ENCODE measurements around the gene COL7A1. TPM values are rescaled to one million over a fixed set of nuclear protein-coding genes. Genes with fewer than 3 reads are reported as not detected.

Gene COL7A1
- total and polyA plus RNA-seq, 2 experiments from 2014 or later, result 4.0 to 7.9 TPM

DNA sequence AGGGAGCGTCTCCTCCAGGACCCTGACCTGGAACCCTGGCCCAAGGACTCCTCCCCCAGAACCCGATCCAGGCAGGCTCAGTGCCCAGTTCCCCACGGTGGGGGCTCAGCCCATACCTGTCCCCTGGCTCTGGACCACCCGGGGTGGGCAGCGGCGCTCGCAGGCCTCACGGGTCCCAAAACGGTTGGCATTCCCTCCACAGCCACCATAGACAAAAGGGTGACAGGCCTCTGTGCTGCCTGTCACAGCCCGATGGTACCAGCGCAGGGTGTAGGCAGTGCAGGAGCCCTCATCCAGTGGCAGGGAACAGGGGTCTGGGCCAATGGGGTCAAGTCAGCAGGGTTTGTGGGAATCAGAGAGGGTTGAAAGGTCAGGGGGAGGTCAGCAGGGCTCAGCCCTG lies 30.5 kb downstream of the COL7A1 start (continued):
- TF ChIP-seq EZH2 (IDR thresholded peaks at IDR 0.05; ENCODE audit: low read depth, unreplicated experiment) (no peak), STAT1 (IDR thresholded peaks at IDR 0.05; ENCODE audit: unreplicated experiment) (no peak), POLR2AphosphoS5 (IDR thresholded peaks at IDR 0.05; ENCODE audit: low read depth) (no peak), CREB1 (CRISPR knock-in tag; IDR thresholded peaks at IDR 0.05; ENCODE audit: low read depth) (no peak)
- TF ChIP-seq, protein P1, sequence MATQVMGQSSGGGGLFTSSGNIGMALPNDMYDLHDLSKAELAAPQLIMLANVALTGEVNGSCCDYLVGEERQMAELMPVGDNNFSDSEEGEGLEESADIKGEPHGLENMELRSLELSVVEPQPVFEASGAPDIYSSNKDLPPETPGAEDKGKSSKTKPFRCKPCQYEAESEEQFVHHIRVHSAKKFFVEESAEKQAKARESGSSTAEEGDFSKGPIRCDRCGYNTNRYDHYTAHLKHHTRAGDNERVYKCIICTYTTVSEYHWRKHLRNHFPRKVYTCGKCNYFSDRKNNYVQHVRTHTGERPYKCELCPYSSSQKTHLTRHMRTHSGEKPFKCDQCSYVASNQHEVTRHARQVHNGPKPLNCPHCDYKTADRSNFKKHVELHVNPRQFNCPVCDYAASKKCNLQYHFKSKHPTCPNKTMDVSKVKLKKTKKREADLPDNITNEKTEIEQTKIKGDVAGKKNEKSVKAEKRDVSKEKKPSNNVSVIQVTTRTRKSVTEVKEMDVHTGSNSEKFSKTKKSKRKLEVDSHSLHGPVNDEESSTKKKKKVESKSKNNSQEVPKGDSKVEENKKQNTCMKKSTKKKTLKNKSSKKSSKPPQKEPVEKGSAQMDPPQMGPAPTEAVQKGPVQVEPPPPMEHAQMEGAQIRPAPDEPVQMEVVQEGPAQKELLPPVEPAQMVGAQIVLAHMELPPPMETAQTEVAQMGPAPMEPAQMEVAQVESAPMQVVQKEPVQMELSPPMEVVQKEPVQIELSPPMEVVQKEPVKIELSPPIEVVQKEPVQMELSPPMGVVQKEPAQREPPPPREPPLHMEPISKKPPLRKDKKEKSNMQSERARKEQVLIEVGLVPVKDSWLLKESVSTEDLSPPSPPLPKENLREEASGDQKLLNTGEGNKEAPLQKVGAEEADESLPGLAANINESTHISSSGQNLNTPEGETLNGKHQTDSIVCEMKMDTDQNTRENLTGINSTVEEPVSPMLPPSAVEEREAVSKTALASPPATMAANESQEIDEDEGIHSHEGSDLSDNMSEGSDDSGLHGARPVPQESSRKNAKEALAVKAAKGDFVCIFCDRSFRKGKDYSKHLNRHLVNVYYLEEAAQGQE (IDR thresholded peaks at IDR 0.05; ENCODE audit: unreplicated experiment), result no peak
- TF ChIP-seq, protein P2, sequence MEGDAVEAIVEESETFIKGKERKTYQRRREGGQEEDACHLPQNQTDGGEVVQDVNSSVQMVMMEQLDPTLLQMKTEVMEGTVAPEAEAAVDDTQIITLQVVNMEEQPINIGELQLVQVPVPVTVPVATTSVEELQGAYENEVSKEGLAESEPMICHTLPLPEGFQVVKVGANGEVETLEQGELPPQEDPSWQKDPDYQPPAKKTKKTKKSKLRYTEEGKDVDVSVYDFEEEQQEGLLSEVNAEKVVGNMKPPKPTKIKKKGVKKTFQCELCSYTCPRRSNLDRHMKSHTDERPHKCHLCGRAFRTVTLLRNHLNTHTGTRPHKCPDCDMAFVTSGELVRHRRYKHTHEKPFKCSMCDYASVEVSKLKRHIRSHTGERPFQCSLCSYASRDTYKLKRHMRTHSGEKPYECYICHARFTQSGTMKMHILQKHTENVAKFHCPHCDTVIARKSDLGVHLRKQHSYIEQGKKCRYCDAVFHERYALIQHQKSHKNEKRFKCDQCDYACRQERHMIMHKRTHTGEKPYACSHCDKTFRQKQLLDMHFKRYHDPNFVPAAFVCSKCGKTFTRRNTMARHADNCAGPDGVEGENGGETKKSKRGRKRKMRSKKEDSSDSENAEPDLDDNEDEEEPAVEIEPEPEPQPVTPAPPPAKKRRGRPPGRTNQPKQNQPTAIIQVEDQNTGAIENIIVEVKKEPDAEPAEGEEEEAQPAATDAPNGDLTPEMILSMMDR (conservative IDR thresholded peaks at IDR 0.05; ENCODE audit: low read depth in 2 of 2), result no peak

DNA sequence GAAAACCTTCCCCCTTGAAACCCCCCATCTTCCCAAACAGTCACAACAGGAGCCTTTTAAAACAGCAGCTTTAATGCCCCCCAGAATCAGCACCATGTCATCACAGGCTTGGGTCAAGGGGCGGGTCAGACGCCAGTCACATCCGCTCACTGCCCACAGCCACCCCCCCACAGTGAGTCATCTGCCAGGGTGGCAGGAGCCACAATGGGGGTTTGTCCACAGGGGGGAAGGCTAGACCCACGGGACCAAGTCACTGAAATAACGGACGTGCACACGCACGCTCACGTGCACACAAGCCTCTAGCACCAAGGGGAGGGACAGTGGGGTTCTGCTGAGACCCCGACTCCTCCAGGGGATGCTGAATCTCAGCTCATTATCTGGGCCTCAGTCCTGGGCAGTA lies 31.1 kb downstream of the COL7A1 start:
- Mint-ChIP-seq H3K4me3 (no peak overlapping the region), H3K27me3 (ENCODE audit: insufficient read depth, low read depth, poor library complexity) (peaks cover 16% of the 10 kb centered on the region), H3K9me3 (no peaks in the 10 kb centered on the region; the same call in 1 of the 3 replicates), H3K4me1 (peaks cover 32% of the 10 kb centered on the region), H3K27ac (no peak overlapping the region), H3K36me3 (ENCODE audit: low read depth) (no peaks in the 10 kb centered on the region; the same call in 2 of the 3 replicates)
- DNase-seq (ENCODE audit: low spot score) (no peak), ATAC-seq (no peak)
- H3K9me2 ChIP-seq (ENCODE audit: insufficient read depth), result no peaks in the 10 kb centered on the region
- no peak overlapping the region for H2AFZ ChIP-seq
- H3K27me3 ChIP-seq (ENCODE audit: insufficient read depth), result no peaks in the 10 kb centered on the region
- no peaks in the 10 kb centered on the region for H3K79me2 ChIP-seq (replicated peaks; ENCODE audit: insufficient read depth)
- H3K4me1 ChIP-seq (ENCODE audit: insufficient read depth), result peaks cover 19% of the 10 kb centered on the region; the same call in 1 of the 2 replicates
- H3K27ac ChIP-seq (ENCODE audit: low read depth), result no peak overlapping the region
- no peak overlapping the region for H3K4me3 ChIP-seq
- H3K36me3 ChIP-seq (ENCODE audit: insufficient read depth), result no peaks in the 10 kb centered on the region
- H3K4me2 ChIP-seq, result no peak overlapping the region
- H4K20me1 ChIP-seq (replicated peaks; ENCODE audit: insufficient read depth), result no peaks in the 10 kb centered on the region
- 0 out of 2 replicates have a peak, but pooled peaks cover 3% of the 10 kb centered on the region for H3F3A ChIP-seq (replicated peaks; ENCODE audit: low read depth)
- no peak for TF ChIP-seq ZNF114 (CRISPR knock-in tag; IDR thresholded peaks at IDR 0.05)
- no peak for TF ChIP-seq JUNB (IDR thresholded peaks at IDR 0.05; ENCODE audit: unreplicated experiment)
- no peak for TF ChIP-seq STAT1 (IDR thresholded peaks at IDR 0.05; ENCODE audit: unreplicated experiment)
- TF ChIP-seq CREB1 (CRISPR knock-in tag; IDR thresholded peaks at IDR 0.05; ENCODE audit: low read depth), result no peak
- TF ChIP-seq, protein P3, sequence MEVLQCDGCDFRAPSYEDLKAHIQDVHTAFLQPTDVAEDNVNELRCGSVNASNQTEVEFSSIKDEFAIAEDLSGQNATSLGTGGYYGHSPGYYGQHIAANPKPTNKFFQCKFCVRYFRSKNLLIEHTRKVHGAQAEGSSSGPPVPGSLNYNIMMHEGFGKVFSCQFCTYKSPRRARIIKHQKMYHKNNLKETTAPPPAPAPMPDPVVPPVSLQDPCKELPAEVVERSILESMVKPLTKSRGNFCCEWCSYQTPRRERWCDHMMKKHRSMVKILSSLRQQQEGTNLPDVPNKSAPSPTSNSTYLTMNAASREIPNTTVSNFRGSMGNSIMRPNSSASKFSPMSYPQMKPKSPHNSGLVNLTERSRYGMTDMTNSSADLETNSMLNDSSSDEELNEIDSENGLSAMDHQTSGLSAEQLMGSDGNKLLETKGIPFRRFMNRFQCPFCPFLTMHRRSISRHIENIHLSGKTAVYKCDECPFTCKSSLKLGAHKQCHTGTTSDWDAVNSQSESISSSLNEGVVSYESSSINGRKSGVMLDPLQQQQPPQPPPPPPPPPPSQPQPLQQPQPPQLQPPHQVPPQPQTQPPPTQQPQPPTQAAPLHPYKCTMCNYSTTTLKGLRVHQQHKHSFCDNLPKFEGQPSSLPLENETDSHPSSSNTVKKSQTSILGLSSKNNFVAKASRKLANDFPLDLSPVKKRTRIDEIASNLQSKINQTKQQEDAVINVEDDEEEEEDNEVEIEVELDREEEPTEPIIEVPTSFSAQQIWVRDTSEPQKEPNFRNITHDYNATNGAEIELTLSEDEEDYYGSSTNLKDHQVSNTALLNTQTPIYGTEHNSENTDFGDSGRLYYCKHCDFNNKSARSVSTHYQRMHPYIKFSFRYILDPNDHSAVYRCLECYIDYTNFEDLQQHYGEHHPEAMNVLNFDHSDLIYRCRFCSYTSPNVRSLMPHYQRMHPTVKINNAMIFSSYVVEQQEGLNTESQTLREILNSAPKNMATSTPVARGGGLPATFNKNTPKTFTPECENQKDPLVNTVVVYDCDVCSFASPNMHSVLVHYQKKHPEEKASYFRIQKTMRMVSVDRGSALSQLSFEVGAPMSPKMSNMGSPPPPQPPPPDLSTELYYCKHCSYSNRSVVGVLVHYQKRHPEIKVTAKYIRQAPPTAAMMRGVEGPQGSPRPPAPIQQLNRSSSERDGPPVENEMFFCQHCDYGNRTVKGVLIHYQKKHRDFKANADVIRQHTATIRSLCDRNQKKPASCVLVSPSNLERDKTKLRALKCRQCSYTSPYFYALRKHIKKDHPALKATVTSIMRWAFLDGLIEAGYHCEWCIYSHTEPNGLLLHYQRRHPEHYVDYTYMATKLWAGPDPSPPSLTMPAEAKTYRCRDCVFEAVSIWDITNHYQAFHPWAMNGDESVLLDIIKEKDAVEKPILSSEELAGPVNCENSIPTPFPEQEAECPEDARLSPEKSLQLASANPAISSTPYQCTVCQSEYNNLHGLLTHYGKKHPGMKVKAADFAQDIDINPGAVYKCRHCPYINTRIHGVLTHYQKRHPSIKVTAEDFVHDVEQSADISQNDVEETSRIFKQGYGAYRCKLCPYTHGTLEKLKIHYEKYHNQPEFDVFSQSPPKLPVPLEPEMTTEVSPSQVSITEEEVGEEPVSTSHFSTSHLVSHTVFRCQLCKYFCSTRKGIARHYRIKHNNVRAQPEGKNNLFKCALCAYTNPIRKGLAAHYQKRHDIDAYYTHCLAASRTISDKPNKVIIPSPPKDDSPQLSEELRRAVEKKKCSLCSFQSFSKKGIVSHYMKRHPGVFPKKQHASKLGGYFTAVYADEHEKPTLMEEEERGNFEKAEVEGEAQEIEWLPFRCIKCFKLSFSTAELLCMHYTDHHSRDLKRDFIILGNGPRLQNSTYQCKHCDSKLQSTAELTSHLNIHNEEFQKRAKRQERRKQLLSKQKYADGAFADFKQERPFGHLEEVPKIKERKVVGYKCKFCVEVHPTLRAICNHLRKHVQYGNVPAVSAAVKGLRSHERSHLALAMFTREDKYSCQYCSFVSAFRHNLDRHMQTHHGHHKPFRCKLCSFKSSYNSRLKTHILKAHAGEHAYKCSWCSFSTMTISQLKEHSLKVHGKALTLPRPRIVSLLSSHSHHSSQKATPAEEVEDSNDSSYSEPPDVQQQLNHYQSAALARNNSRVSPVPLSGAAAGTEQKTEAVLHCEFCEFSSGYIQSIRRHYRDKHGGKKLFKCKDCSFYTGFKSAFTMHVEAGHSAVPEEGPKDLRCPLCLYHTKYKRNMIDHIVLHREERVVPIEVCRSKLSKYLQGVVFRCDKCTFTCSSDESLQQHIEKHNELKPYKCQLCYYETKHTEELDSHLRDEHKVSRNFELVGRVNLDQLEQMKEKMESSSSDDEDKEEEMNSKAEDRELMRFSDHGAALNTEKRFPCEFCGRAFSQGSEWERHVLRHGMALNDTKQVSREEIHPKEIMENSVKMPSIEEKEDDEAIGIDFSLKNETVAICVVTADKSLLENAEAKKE (CRISPR knock-in tag; IDR thresholded peaks at IDR 0.05), result no peak
- no peak for TF ChIP-seq ZNF331 (CRISPR knock-in tag; IDR thresholded peaks at IDR 0.05; ENCODE audit: low read depth)
- no peak for TF ChIP-seq NANOG (IDR thresholded peaks at IDR 0.05; ENCODE audit: borderline replicate concordance)
- no peak for TF ChIP-seq POLR2AphosphoS5 (IDR thresholded peaks at IDR 0.05; ENCODE audit: low read depth)
